Measurements from ENCODE around the gene CDH13. TPM values are rescaled to one million over a fixed set of nuclear protein-coding genes. Genes with fewer than 3 reads are reported as not detected.

Gene CDH13
- total and polyA plus RNA-seq, 2 of the 8 experiments (the other 6 are each of a cell fraction or from before 2014, with no cell fraction given), result 2.3 to 2.4 TPM

- no peaks in the 10 kb centered on the region for H3K9me3 ChIP-seq (ENCODE audit: insufficient read depth in 2 of 2, low read depth in 1 of 2, low read length in 1 of 2)
- no peak overlapping the region for H4K5ac ChIP-seq (ENCODE audit: insufficient read length, low read depth, low read length)
- no peak overlapping the region for H3K23ac ChIP-seq (ENCODE audit: insufficient read length)
- no peaks in the 10 kb centered on the region for H3K36me3 ChIP-seq (ENCODE audit: control insufficient read depth in 2 of 4, insufficient read depth in 4 of 4, low read length in 3 of 4)
- no peak overlapping the region for H2BK120ac ChIP-seq (replicated peaks; ENCODE audit: low read depth, low read length)
- FAIRE-seq (no peak), DNase-seq (ENCODE audit: low read depth in 1 of 2, low spot score in 2 of 2) (no peak)
- H2AK5ac ChIP-seq (ENCODE audit: low read depth, low read length), result no peak overlapping the region
- POLR2A ChIA-PET (ENCODE audit: partially characterized antibody), result no interaction called here
- no peak overlapping the region for H3K4ac ChIP-seq (replicated peaks; ENCODE audit: insufficient read length, low read depth, low read length)
- WGBS, 2 experiments (ENCODE audit: extremely low coverage in 1 of 2, insufficient coverage in 1 of 2, insufficient read length in 1 of 2, insufficient replicate concordance in 2 of 2, low coverage in 1 of 2, low lambda C conversion rate in 2 of 2, missing lambda C conversion rate in 1 of 2), result 90% methylated on average over 14 of the region's 14 CpGs; no CpG with 5 or more reads in 1 of the 2 experiments
- H4K8ac ChIP-seq (ENCODE audit: extremely low read depth, insufficient read depth, low read length), result no peak overlapping the region
- H3K56ac ChIP-seq (replicated peaks; ENCODE audit: insufficient read length, low read depth, low read length), result no peak overlapping the region
- no peak overlapping the region for H2BK20ac ChIP-seq (ENCODE audit: low read length)
- peaks cover 0 to 3% (median 1%) of the 10 kb centered on the region in 4 experiments; a peak in 2 of 7 replicates for H3K4me1 ChIP-seq (replicated peaks in 1 of 4; ENCODE audit: control insufficient read depth in 3 of 4, insufficient read depth in 4 of 4, low read length in 3 of 4)
- no peak overlapping the region for H3K4me2 ChIP-seq (ENCODE audit: insufficient read depth in 1 of 2, low read depth in 2 of 2, low read length in 2 of 2)
- H4K20me1 ChIP-seq (replicated peaks in 1 of 2; ENCODE audit: control insufficient read depth in 1 of 2, insufficient read depth in 2 of 2, low read length in 2 of 2), result no peaks in the 10 kb centered on the region
- H3K79me1 ChIP-seq (ENCODE audit: low read depth, low read length), result no peaks in the 10 kb centered on the region
- no peaks in the 10 kb centered on the region for H3K23me2 ChIP-seq (ENCODE audit: low read depth, low read length)
- no peak overlapping the region for H2BK12ac ChIP-seq (ENCODE audit: low read depth, low read length)
- H3K14ac ChIP-seq (ENCODE audit: insufficient read length), result no peak overlapping the region
- no peaks in the 10 kb centered on the region for H3K79me2 ChIP-seq (ENCODE audit: control insufficient read depth in 1 of 2, insufficient read depth in 2 of 2, low read length in 2 of 2)
- H3K18ac ChIP-seq (ENCODE audit: extremely low read depth, low read length), result no peak overlapping the region
- H3K4me3 ChIP-seq (ENCODE audit: extremely low read depth in 1 of 4, insufficient read depth in 2 of 4, low read depth in 3 of 4, low read length in 4 of 4), result no peak overlapping the region
- H3K27ac ChIP-seq (ENCODE audit: low read depth, low read length), result no peak overlapping the region
- no peak overlapping the region for H2BK15ac ChIP-seq (ENCODE audit: low read length)
- H3K27me3 ChIP-seq (replicated peaks in 1 of 4; ENCODE audit: control insufficient read depth in 3 of 4, extremely low read depth in 1 of 4, insufficient read depth in 3 of 4, low read length in 3 of 4), result no peaks in the 10 kb centered on the region
- H3K9ac ChIP-seq (replicated peaks in 1 of 4; ENCODE audit: extremely low read depth in 1 of 4, low read depth in 3 of 4, low read length in 3 of 4), result no peak overlapping the region
- no peak overlapping the region for H4K91ac ChIP-seq (replicated peaks; ENCODE audit: insufficient read length, low read length)
- no peak overlapping the region for H2BK5ac ChIP-seq (ENCODE audit: low read depth, low read length)
- H2AFZ ChIP-seq (ENCODE audit: low read length), result no peak overlapping the region
- CTCF ChIA-PET (ENCODE audit: partially characterized antibody), result interaction anchor here (1.0 to 2.7 kb wide), 3 partner anchors 10 to 128 kb away, joined by 3 to 17 read pairs (median 3); no protein-coding TSS in a partner anchor
- TF ChIP-seq SP2 (IDR thresholded peaks at IDR 0.05; ENCODE audit: low read length) (no peak), EGR1 (IDR thresholded peaks at IDR 0.05; ENCODE audit: borderline replicate concordance, low read depth, low read length) (no peak), FOSL1 (IDR thresholded peaks at IDR 0.05; ENCODE audit: insufficient read depth, low read depth, low read length) (no peak), GABPA (IDR thresholded peaks at IDR 0.05; ENCODE audit: borderline replicate concordance, insufficient read depth, low read length) (no peak), RFX5 (IDR thresholded peaks at IDR 0.05; ENCODE audit: borderline replicate concordance, low read depth, low read length) (no peak), HDAC6 (IDR thresholded peaks at IDR 0.05; ENCODE audit: low read depth, low read length) (no peak), SUZ12 (IDR thresholded peaks at IDR 0.05; ENCODE audit: low read length) (no peak), RXRA (IDR thresholded peaks at IDR 0.05; ENCODE audit: insufficient read depth, low read depth, low read length) (no peak), BRCA1 (IDR thresholded peaks at IDR 0.05; ENCODE audit: low read depth, low read length) (no peak), CREB1 (IDR thresholded peaks at IDR 0.05) (no peak), PHF8 (conservative IDR thresholded peaks at IDR 0.05; ENCODE audit: low read depth, low read length) (no peak), RAD21 (IDR thresholded peaks at IDR 0.05 in 1 of 2, conservative IDR thresholded peaks at IDR 0.05 in 1 of 2; ENCODE audit: low read depth in 2 of 2, low read length in 2 of 2) (no peak), POLR2AphosphoS5 (IDR thresholded peaks at IDR 0.05; ENCODE audit: low read depth, low read length) (no peak)
Observed at GRCh38 chr16:83345846-83346640, 719.3 kb downstream of the CDH13 start.
